Keratinocyte (primary cell): ENCODE results near the gene LDLRAD4. TPM values are rescaled to one million over a fixed set of nuclear protein-coding genes. Genes with fewer than 3 reads are reported as not detected.

ENCODE experiments used
- DNase-seq: peaks from one replicate; pipeline ENCODE4 v3.0.0-alpha.2; 2011; ENCODE audit warnings: low read depth, missing footprints, low spot score
- FAIRE-seq: peaks from 2 replicates; lab custom pipeline; 2011; peaks lifted over from hg19 to GRCh38; lab: Jason Lieb, UNC
- H2AFZ ChIP-seq: 2 replicates; pipeline ENCODE4 v1.6.0; 2012; ENCODE audit warnings: low read length, control low read depth, inconsistent platforms; ENCODE audit not compliant: control insufficient read depth
- H3K27ac ChIP-seq: 2 replicates; pipeline ENCODE4 v1.5.1; 2011; ENCODE audit warnings: low read length; ENCODE audit not compliant: control insufficient read depth, insufficient read depth
- H3K27me3 ChIP-seq: 3 replicates; pipeline ENCODE4 v1.6.0; 2011; ENCODE audit warnings: low read length; ENCODE audit not compliant: control insufficient read depth, insufficient read depth; ENCODE audit errors: extremely low read depth
- H3K36me3 ChIP-seq, 2 experiments: 2 replicates in 1 of 2; 3 replicates in 1 of 2; pipeline ENCODE4 v1.5.1; 2011; ENCODE audit warnings: low read length in 2 of 2, mild to moderate bottlenecking in 1 of 2; ENCODE audit not compliant: control insufficient read depth in 2 of 2, insufficient read depth in 2 of 2; ENCODE audit errors: extremely low read depth in 1 of 2
- H3K4me1 ChIP-seq: 3 replicates; pipeline ENCODE4 v1.5.1; 2011; ENCODE audit warnings: low read length; ENCODE audit not compliant: control insufficient read depth, insufficient read depth; ENCODE audit errors: extremely low read depth
- H3K4me2 ChIP-seq: 3 replicates; pipeline ENCODE4 v1.6.0; 2011; ENCODE audit warnings: low read depth, low read length; ENCODE audit not compliant: control insufficient read depth, insufficient read depth; ENCODE audit errors: extremely low read depth
- H3K4me3 ChIP-seq, 3 experiments: fragments of 200-600 bp in 1 of 3; sonication (generic) in 1 of 3; 2 replicates in 2 of 3; 3 replicates in 1 of 3; pipeline ENCODE4 v1.5.1; 2011 to 2016; ENCODE audit warnings: low read length in 3 of 3, mild to moderate bottlenecking in 3 of 3, control low read depth in 2 of 3, inconsistent platforms in 1 of 3, low read depth in 1 of 3, mixed read lengths in 1 of 3, mixed run types in 1 of 3, moderate library complexity in 1 of 3; ENCODE audit not compliant: control insufficient read depth in 2 of 3, insufficient read depth in 2 of 3; ENCODE audit errors: extremely low read depth in 1 of 3
- H3K79me2 ChIP-seq: 2 replicates; pipeline ENCODE4 v1.6.0; 2012; ENCODE audit warnings: low read length; ENCODE audit not compliant: control insufficient read depth, insufficient read depth
- H3K9ac ChIP-seq: 3 replicates; pipeline ENCODE4 v1.6.0; 2011; ENCODE audit warnings: low read length; ENCODE audit not compliant: control insufficient read depth, insufficient read depth; ENCODE audit errors: extremely low read depth
- H3K9me1 ChIP-seq: 3 replicates; pipeline ENCODE4 v1.6.0; 2011; ENCODE audit warnings: low read length; ENCODE audit not compliant: control insufficient read depth, insufficient read depth; ENCODE audit errors: extremely low read depth
- H3K9me3 ChIP-seq: 2 replicates; pipeline ENCODE4 v1.5.1; 2012; ENCODE audit warnings: low read depth, low read length; ENCODE audit not compliant: control insufficient read depth
- H4K20me1 ChIP-seq: 3 replicates; pipeline ENCODE4 v1.6.0; 2011; ENCODE audit warnings: low read length; ENCODE audit not compliant: control insufficient read depth, insufficient read depth; ENCODE audit errors: extremely low read depth
- EZH2 ChIP-seq: IDR thresholded peaks from one replicate; pipeline ENCODE4 v1.6.1; 2012; ENCODE audit warnings: inconsistent platforms, mild to moderate bottlenecking, low read length, moderate library complexity
- dilution Hi-C: fragments of 300-500 bp; cut with MboI; formaldehyde crosslinking; loops from one replicate; pipeline ENCODE4 v1.7.0; 2020; ENCODE audit warnings: low sequenced_read_pairs; ENCODE audit not compliant: extremely low pct_ligation_motif_present
- polyA plus RNA-seq, 5 experiments: library from polyadenylated mRNA; depleted of rRNA in 3 of 5; stranded (reverse) in 3 of 5; stranded (forward) in 1 of 5; unstranded in 1 of 5; fragments of >200 nt; gene quantifications; 1 replicate in 1 of 5; 2 replicates in 3 of 5; 3 replicates in 1 of 5; pipeline versions ENCODE4 v1.2.1 to v1.2.3, GENCODE V29; 2011 to 2012; ENCODE audit warnings: missing spikeins in 2 of 5, low read depth in 1 of 5, low replicate concordance in 1 of 5
- TF ChIP-seq, protein P1 (sequence below), 3 experiments: IDR thresholded peaks in 1 of 3; conservative IDR thresholded peaks in 1 of 3; optimal IDR thresholded peaks in 1 of 3; 2 replicates in 2 of 3; 3 replicates in 1 of 3; pipeline versions ENCODE3 to v1.5.1; 2011; ENCODE audit warnings: low read length in 3 of 3, mild to moderate bottlenecking in 3 of 3, moderate library complexity in 2 of 3, control low read depth in 1 of 3, inconsistent platforms in 1 of 3; ENCODE audit not compliant: insufficient read depth in 2 of 3; ENCODE audit errors: extremely low read depth in 1 of 3

The LDLRAD4 gene
- polyA plus RNA-seq, 1 donor (not counting 4 experiments of a cell fraction or from before 2014, with no cell fraction given): not detected

DNA sequence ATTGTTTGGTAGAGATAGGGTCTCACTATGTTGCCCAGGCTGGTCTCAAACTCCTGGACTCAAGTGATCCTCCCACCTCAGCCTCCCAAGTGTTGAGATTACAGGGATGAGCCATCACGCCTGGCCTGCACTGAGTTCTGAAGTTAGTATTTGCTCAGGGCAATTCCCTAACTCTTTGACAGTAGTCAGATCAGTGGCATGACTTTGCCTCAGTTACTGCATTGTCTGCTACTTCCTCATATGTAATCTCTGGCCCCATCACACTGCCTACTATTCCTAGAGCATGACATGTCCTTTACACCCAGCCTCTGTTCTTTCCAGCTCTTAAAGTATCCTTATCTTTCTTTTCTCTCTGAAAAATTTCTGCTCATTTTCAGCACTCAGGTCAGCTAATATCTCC is 193.5 kb downstream of the LDLRAD4 start:
- Histone ChIP-seq H3K4me3 (no peak overlapping the region), H3K27me3 (no peaks in the 10 kb centered on the region), H2AFZ (no peak overlapping the region), H3K36me3 (no peaks in the 10 kb centered on the region), H4K20me1 (no peaks in the 10 kb centered on the region), H3K4me1 (no peaks in the 10 kb centered on the region), H3K27ac (no peak overlapping the region), H3K9ac (no peak overlapping the region), H3K9me3 (no peaks in the 10 kb centered on the region), H3K4me2 (no peak overlapping the region), H3K9me1 (no peaks in the 10 kb centered on the region), H3K79me2 (no peaks in the 10 kb centered on the region)
- FAIRE-seq (no peak), DNase-seq (no peak)
- dilution Hi-C loops: no loop called here
- no peak for TF ChIP-seq EZH2
- TF ChIP-seq, protein P1, sequence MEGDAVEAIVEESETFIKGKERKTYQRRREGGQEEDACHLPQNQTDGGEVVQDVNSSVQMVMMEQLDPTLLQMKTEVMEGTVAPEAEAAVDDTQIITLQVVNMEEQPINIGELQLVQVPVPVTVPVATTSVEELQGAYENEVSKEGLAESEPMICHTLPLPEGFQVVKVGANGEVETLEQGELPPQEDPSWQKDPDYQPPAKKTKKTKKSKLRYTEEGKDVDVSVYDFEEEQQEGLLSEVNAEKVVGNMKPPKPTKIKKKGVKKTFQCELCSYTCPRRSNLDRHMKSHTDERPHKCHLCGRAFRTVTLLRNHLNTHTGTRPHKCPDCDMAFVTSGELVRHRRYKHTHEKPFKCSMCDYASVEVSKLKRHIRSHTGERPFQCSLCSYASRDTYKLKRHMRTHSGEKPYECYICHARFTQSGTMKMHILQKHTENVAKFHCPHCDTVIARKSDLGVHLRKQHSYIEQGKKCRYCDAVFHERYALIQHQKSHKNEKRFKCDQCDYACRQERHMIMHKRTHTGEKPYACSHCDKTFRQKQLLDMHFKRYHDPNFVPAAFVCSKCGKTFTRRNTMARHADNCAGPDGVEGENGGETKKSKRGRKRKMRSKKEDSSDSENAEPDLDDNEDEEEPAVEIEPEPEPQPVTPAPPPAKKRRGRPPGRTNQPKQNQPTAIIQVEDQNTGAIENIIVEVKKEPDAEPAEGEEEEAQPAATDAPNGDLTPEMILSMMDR (optimal IDR thresholded peaks at IDR 0.05 in 1 of 3, IDR thresholded peaks at IDR 0.05 in 1 of 3, conservative IDR thresholded peaks at IDR 0.05 in 1 of 3; ENCODE audit: extremely low read depth in 1 of 3, insufficient read depth in 2 of 3, low read length in 3 of 3): no peak

DNA sequence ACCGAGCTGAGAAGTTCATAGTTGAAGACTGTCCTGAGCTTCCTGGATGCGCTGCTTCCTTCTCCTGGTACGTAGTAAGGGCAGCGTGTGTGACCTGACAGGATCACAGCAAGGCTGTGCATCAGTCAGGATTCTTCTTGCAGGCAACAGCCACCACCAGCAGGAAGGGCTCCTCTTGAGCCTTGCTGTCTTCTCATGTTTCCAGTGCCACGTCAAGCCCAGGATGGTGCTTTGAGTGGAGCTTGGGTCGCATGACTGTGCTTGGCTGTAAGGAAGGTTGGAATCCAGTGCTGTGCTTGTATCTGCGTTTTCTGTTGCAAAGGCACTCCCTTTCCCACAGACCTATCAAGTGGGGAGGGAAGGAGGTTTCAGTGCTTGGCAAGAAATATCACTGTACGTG is 194.3 kb downstream of the LDLRAD4 start:
- Histone ChIP-seq H3K9ac (no peak overlapping the region), H2AFZ (no peak overlapping the region), H3K4me1 (no peaks in the 10 kb centered on the region), H3K36me3 (no peaks in the 10 kb centered on the region), H3K4me2 (no peak overlapping the region), H3K27me3 (no peaks in the 10 kb centered on the region), H3K79me2 (no peaks in the 10 kb centered on the region), H3K27ac (no peak overlapping the region), H3K9me3 (no peaks in the 10 kb centered on the region), H3K9me1 (no peaks in the 10 kb centered on the region), H4K20me1 (no peaks in the 10 kb centered on the region), H3K4me3 (no peak overlapping the region)
- FAIRE-seq: no peak
- no peak for DNase-seq
- TF ChIP-seq, protein P1 (optimal IDR thresholded peaks at IDR 0.05 in 1 of 3, IDR thresholded peaks at IDR 0.05 in 1 of 3, conservative IDR thresholded peaks at IDR 0.05 in 1 of 3; ENCODE audit: extremely low read depth in 1 of 3, insufficient read depth in 2 of 3, low read length in 3 of 3): no peak
- no peak for TF ChIP-seq EZH2
- dilution Hi-C loops: no loop called here
